Panc1 (cell line): ENCODE results near the gene DNAI2. TPM values are rescaled to one million over a fixed set of nuclear protein-coding genes. Genes with fewer than 3 reads are reported as not detected.

Experiments used
- ATAC-seq: fragments of 200-7000 bp; cut with Tn5 transposase; 2 replicates; pipeline ENCODE4 v1.9.1; 2020; ENCODE audit warnings: mild to moderate bottlenecking, moderate library complexity
- BruUV-seq: library from RNA; stranded (reverse); fragments of 400-500 nt; replicated peaks from 2 replicates; lab custom pipeline; 2021; lab: Mats Ljungman, UMichigan
- CTCF ChIA-PET: fragments of 300-600 bp; sonication (Branson Sonifier 250); formaldehyde crosslinking; loops from one replicate; lab custom pipeline; 2022; ENCODE audit warnings: antibody characterized with exemption; lab: Charles Lee
- POLR2A ChIA-PET: fragments of 300-600 bp; sonication (Branson Sonifier 250); formaldehyde crosslinking; loops from one replicate; lab custom pipeline; 2022; ENCODE audit warnings: antibody characterized with exemption; lab: Charles Lee
- DNase-seq: peaks from one replicate; pipeline ENCODE4 v3.0.0-alpha.2; 2010; ENCODE audit warnings: low read depth, low spot score
- H3K27ac ChIP-seq: 2 replicates; pipeline ENCODE4 v1.5.1; 2011; ENCODE audit warnings: mild to moderate bottlenecking, low read length, inconsistent platforms
- H3K27me3 ChIP-seq: fragments of 200-500 bp; sonication (Bioruptor generic); 2 replicates; pipeline ENCODE4 v1.6.0; 2014; ENCODE audit warnings: low read length, inconsistent platforms; ENCODE audit not compliant: control insufficient read depth, insufficient read depth
- H3K36me3 ChIP-seq: fragments of 200-500 bp; sonication (Bioruptor generic); 2 replicates; pipeline ENCODE4 v1.5.1; 2014; ENCODE audit warnings: inconsistent platforms, mild to moderate bottlenecking, low read length, moderate library complexity; ENCODE audit not compliant: control insufficient read depth, insufficient read depth
- H3K4me1 ChIP-seq: 2 replicates; pipeline ENCODE4 v1.5.1; 2011; ENCODE audit warnings: inconsistent platforms, mild to moderate bottlenecking, low read length, moderate library complexity; ENCODE audit not compliant: control insufficient read depth, insufficient read depth
- H3K4me3 ChIP-seq, 2 experiments: 2 replicates each; pipeline ENCODE4 v1.5.1; 2011 to 2012; ENCODE audit warnings: low read depth in 2 of 2, low read length in 2 of 2, mild to moderate bottlenecking in 2 of 2, inconsistent platforms in 1 of 2, moderate library complexity in 1 of 2
- H3K9me3 ChIP-seq: fragments of 200-500 bp; sonication (Bioruptor generic); 2 replicates; pipeline ENCODE4 v1.5.1; 2014; ENCODE audit warnings: low read depth, mild to moderate bottlenecking, inconsistent platforms, low read length, moderate library complexity; ENCODE audit not compliant: control insufficient read depth, insufficient read depth
- POLR2AphosphoS5 ChIP-seq: IDR thresholded peaks from 2 replicates; pipeline ENCODE4 v1.6.1; 2012; ENCODE audit warnings: mild to moderate bottlenecking, low read depth, low read length, moderate library complexity
- SIN3A ChIP-seq: IDR thresholded peaks from 2 replicates; pipeline ENCODE4 v1.6.1; 2012; ENCODE audit warnings: low read depth, mild to moderate bottlenecking, low read length, moderate library complexity, borderline replicate concordance; ENCODE audit not compliant: insufficient read depth
- TCF7L2 ChIP-seq: IDR thresholded peaks from 2 replicates; pipeline ENCODE4 v1.6.1; 2011; ENCODE audit warnings: mild to moderate bottlenecking, low read depth, low read length, inconsistent platforms
- in situ Hi-C: cut with HindIII; loops from 2 replicates; pipeline ENCODE4 v1.10.0; 2016; ENCODE audit warnings: low sequenced_read_pairs, low pct_unique_long_range_greater_than_20kb
- intact Hi-C: fragments of 100-400 bp; cut with micrococcal nuclease; formaldehyde crosslinking; loops from one replicate; pipeline ENCODE4 v1.10.0; 2022; ENCODE audit not compliant: unreplicated experiment
- total RNA-seq: library from RNA; stranded (reverse); gene quantifications from one replicate; pipeline ENCODE4 v1.2.1, GENCODE V29; 2021; ENCODE audit not compliant: unreplicated experiment
- TF ChIP-seq, protein P1 (sequence below), 2 experiments: IDR thresholded peaks; 2 replicates each; pipeline ENCODE4 v1.6.1; 2011 to 2012; ENCODE audit warnings: low read depth in 2 of 2, control low read depth in 1 of 2, low read length in 1 of 2, mild to moderate bottlenecking in 1 of 2, moderate library complexity in 1 of 2; ENCODE audit not compliant: insufficient read depth in 1 of 2
- TF ChIP-seq, protein P2 (sequence below): fragments of 450-650 bp; IDR thresholded peaks from 2 replicates; pipeline ENCODE4 v1.5.1; 2017; ENCODE audit warnings: mild to moderate bottlenecking

DNAI2 gene
- total RNA-seq, 1 experiment from 2014 or later, result not detected

GRCh38 chr17:74276051-74276476 lies 2.0 kb downstream of the DNAI2 start:
- H3K27me3 ChIP-seq, result peaks cover 2% of the 10 kb centered on the region; the same call in 1 of the 2 replicates
- no peak overlapping the region for H3K4me3 ChIP-seq
- no peak for DNase-seq
- no peaks in the 10 kb centered on the region for H3K4me1 ChIP-seq
- no peak for TF ChIP-seq POLR2AphosphoS5
- TF ChIP-seq, protein P1, sequence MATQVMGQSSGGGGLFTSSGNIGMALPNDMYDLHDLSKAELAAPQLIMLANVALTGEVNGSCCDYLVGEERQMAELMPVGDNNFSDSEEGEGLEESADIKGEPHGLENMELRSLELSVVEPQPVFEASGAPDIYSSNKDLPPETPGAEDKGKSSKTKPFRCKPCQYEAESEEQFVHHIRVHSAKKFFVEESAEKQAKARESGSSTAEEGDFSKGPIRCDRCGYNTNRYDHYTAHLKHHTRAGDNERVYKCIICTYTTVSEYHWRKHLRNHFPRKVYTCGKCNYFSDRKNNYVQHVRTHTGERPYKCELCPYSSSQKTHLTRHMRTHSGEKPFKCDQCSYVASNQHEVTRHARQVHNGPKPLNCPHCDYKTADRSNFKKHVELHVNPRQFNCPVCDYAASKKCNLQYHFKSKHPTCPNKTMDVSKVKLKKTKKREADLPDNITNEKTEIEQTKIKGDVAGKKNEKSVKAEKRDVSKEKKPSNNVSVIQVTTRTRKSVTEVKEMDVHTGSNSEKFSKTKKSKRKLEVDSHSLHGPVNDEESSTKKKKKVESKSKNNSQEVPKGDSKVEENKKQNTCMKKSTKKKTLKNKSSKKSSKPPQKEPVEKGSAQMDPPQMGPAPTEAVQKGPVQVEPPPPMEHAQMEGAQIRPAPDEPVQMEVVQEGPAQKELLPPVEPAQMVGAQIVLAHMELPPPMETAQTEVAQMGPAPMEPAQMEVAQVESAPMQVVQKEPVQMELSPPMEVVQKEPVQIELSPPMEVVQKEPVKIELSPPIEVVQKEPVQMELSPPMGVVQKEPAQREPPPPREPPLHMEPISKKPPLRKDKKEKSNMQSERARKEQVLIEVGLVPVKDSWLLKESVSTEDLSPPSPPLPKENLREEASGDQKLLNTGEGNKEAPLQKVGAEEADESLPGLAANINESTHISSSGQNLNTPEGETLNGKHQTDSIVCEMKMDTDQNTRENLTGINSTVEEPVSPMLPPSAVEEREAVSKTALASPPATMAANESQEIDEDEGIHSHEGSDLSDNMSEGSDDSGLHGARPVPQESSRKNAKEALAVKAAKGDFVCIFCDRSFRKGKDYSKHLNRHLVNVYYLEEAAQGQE (IDR thresholded peaks at IDR 0.05; ENCODE audit: insufficient read depth in 1 of 2, low read depth in 2 of 2, low read length in 1 of 2), result no peak
- TF ChIP-seq SIN3A, result no peak
- TF ChIP-seq TCF7L2, result no peak
- TF ChIP-seq, protein P2, sequence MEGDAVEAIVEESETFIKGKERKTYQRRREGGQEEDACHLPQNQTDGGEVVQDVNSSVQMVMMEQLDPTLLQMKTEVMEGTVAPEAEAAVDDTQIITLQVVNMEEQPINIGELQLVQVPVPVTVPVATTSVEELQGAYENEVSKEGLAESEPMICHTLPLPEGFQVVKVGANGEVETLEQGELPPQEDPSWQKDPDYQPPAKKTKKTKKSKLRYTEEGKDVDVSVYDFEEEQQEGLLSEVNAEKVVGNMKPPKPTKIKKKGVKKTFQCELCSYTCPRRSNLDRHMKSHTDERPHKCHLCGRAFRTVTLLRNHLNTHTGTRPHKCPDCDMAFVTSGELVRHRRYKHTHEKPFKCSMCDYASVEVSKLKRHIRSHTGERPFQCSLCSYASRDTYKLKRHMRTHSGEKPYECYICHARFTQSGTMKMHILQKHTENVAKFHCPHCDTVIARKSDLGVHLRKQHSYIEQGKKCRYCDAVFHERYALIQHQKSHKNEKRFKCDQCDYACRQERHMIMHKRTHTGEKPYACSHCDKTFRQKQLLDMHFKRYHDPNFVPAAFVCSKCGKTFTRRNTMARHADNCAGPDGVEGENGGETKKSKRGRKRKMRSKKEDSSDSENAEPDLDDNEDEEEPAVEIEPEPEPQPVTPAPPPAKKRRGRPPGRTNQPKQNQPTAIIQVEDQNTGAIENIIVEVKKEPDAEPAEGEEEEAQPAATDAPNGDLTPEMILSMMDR, result no peak
- H3K27ac ChIP-seq, result no peak overlapping the region
- H3K9me3 ChIP-seq, result no peaks in the 10 kb centered on the region
- peak; percentile 9; the same call in 1 of the 2 replicates for ATAC-seq
- in situ Hi-C loops, result no loop called here
- no peaks in the 10 kb centered on the region for H3K36me3 ChIP-seq
- intact Hi-C loops, result no loop called here
- ChIA-PET POLR2A (no interaction called here), CTCF (interaction anchor here (1.7 kb wide), 1 partner anchor 77 kb away, joined by 5 read pairs; no protein-coding TSS in a partner anchor)
- BruUV-seq, result no TSS peak

DNA sequence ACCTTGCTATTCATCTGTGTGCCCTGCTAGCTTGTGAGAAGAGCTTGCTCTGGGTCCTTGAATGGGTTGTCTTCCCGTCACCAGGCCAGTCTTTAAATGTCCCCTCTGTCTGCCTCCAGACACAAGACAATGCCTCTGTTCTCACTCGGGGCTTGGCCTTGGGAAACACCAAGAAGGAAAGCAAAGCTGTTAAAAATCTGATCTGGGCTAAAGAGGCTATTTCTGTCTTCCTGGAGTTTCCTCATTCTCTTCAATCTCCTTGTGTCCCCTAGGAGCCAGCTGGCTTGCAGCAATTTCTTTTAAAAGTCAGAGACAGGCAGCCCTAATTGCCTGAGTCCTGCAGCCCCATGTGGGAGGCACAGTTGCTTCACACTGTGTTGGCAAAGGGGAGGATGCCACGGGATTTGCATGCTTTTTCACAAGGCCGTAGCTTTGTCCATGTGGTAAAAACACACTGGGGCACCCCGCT lies 2.5 kb downstream of the DNAI2 start:
- DNase-seq, result no peak
- CTCF ChIA-PET, result interaction anchor here (1.7 kb wide), 1 partner anchor 77 kb away, joined by 5 read pairs; no protein-coding TSS in a partner anchor
- Histone ChIP-seq H3K27me3 (peaks cover 2% of the 10 kb centered on the region; the same call in 1 of the 2 replicates), H3K9me3 (no peaks in the 10 kb centered on the region), H3K36me3 (no peaks in the 10 kb centered on the region), H3K27ac (no peak overlapping the region), H3K4me1 (no peaks in the 10 kb centered on the region), H3K4me3 (no peak overlapping the region)
- no TSS peak for BruUV-seq
- in situ Hi-C loops (no loop called here), intact Hi-C loops (no loop called here)
- ATAC-seq, result 0 out of 2 replicates have a peak, but pooled peaks have one; percentile 10
- TF ChIP-seq, protein P2, result no peak
- TF ChIP-seq POLR2AphosphoS5 (no peak), TCF7L2 (no peak), SIN3A (no peak)
- TF ChIP-seq, protein P1 (IDR thresholded peaks at IDR 0.05; ENCODE audit: insufficient read depth in 1 of 2, low read depth in 2 of 2, low read length in 1 of 2), result no peak
- POLR2A ChIA-PET, result no interaction called here
